IMR-90 (cell line): Measurements from ENCODE around the gene ATP6V0C. TPM values are rescaled to one million over a fixed set of nuclear protein-coding genes. Genes with fewer than 3 reads are reported as not detected.
"Not testable (repeated sequence)": the region's sequence is repeated elsewhere in the genome, so short reads cannot be mapped to it uniquely, and the experiment has no call there.

Source experiments
- ATAC-seq: fragments of 200-7000 bp; cut with Tn5 transposase; 2 replicates; pipeline ENCODE4 v1.9.1; 2020; ENCODE audit warnings: low read depth, mild to moderate bottlenecking, moderate library complexity
- BruUV-seq: library from RNA; stranded (reverse); fragments of 400-500 nt; replicated peaks from 2 replicates; lab custom pipeline; 2021; lab: Mats Ljungman, UMichigan
- CTCF ChIA-PET: fragments of 300-600 bp; formaldehyde crosslinking; extraction: SDS; loops from one replicate; lab custom pipeline; 2021; ENCODE audit warnings: antibody characterized with exemption; lab: Yijun Ruan, JAX
- POLR2A ChIA-PET: fragments of 300-600 bp; sonication (Branson Sonifier 250); formaldehyde crosslinking; loops from one replicate; lab custom pipeline; 2022; ENCODE audit warnings: antibody characterized with exemption; ENCODE audit not compliant: unreplicated experiment; lab: Charles Lee
- DNase-seq: peaks from one replicate; pipeline ENCODE4 v3.0.0; 2013
- H2AFZ ChIP-seq: replicated peaks from 2 replicates; pipeline ENCODE3; 2013; ENCODE audit warnings: low read length, mild to moderate bottlenecking; ENCODE audit not compliant: poor library complexity
- H2AK5ac ChIP-seq: 2 replicates; pipeline ENCODE4 v1.6.1; 2013; ENCODE audit warnings: low read depth, low read length, inconsistent platforms
- H2AK9ac ChIP-seq: replicated peaks from 2 replicates; pipeline ENCODE3; 2013; ENCODE audit warnings: mild to moderate bottlenecking, low read depth, low read length, moderate library complexity; ENCODE audit not compliant: poor library complexity
- H2BK120ac ChIP-seq: 2 replicates; pipeline ENCODE4 v1.6.1; 2013; ENCODE audit warnings: low read depth, low read length, inconsistent platforms
- H2BK15ac ChIP-seq: 3 replicates; pipeline ENCODE4 v1.6.1; 2013; ENCODE audit warnings: low read depth, low read length, inconsistent platforms
- H2BK20ac ChIP-seq: 2 replicates; pipeline ENCODE4 v1.6.1; 2013; ENCODE audit warnings: low read depth, mild to moderate bottlenecking, inconsistent platforms, low read length, moderate library complexity
- H2BK5ac ChIP-seq: 2 replicates; pipeline ENCODE4 v1.6.1; 2013; ENCODE audit warnings: mild to moderate bottlenecking, low read depth, low read length, inconsistent platforms; ENCODE audit not compliant: poor library complexity, severe bottlenecking
- H3K14ac ChIP-seq: replicated peaks from 2 replicates; pipeline ENCODE4 v1.6.1; 2013; ENCODE audit warnings: low read depth, low read length, inconsistent platforms
- H3K18ac ChIP-seq: 2 replicates; pipeline ENCODE4 v1.6.1; 2013; ENCODE audit warnings: low read depth, low read length, control low read depth
- H3K23ac ChIP-seq: 2 replicates; pipeline ENCODE4 v1.6.1; 2013; ENCODE audit warnings: low read depth, low read length, inconsistent platforms
- H3K27ac ChIP-seq: 2 replicates; pipeline ENCODE4 v1.5.1; 2013; ENCODE audit warnings: mild to moderate bottlenecking, control low read depth, low read length; ENCODE audit not compliant: insufficient read depth
- H3K27me3 ChIP-seq: 2 replicates; pipeline ENCODE4 v1.6.1; 2013; ENCODE audit warnings: low read length; ENCODE audit not compliant: control insufficient read depth, insufficient read depth
- H3K36me3 ChIP-seq: 2 replicates; pipeline ENCODE4 v1.6.1; 2013; ENCODE audit warnings: low read length, mixed read lengths; ENCODE audit not compliant: control insufficient read depth, insufficient read depth
- H3K4ac ChIP-seq: 2 replicates; pipeline ENCODE4 v1.6.1; 2013; ENCODE audit warnings: low read depth, low read length, inconsistent platforms
- H3K4me1 ChIP-seq: 2 replicates; pipeline ENCODE4 v1.6.1; 2013; ENCODE audit warnings: low read length, mixed read lengths; ENCODE audit not compliant: control insufficient read depth, insufficient read depth
- H3K4me2 ChIP-seq: 2 replicates; pipeline ENCODE4 v1.6.1; 2013; ENCODE audit warnings: low read depth, mild to moderate bottlenecking, control low read depth, low read length, moderate library complexity
- H3K4me3 ChIP-seq: 2 replicates; pipeline ENCODE4 v1.5.1; 2013; ENCODE audit warnings: low read depth, mild to moderate bottlenecking, control low read depth, low read length, moderate library complexity; ENCODE audit not compliant: insufficient read depth
- H3K56ac ChIP-seq: 2 replicates; pipeline ENCODE4 v1.6.1; 2013; ENCODE audit warnings: low read length, inconsistent platforms; ENCODE audit not compliant: insufficient read depth; ENCODE audit errors: extremely low read depth
- H3K79me1 ChIP-seq, 2 experiments: 2 replicates each; pipeline ENCODE4 v1.6.1; 2013; ENCODE audit warnings: low read length in 2 of 2, inconsistent platforms in 1 of 2, low read depth in 1 of 2
- H3K9ac ChIP-seq: 2 replicates; pipeline ENCODE4 v1.6.1; 2013; ENCODE audit warnings: low read depth, low read length, control low read depth
- H3K9me1 ChIP-seq: 2 replicates; pipeline ENCODE4 v1.6.1; 2013; ENCODE audit warnings: low read length, inconsistent platforms; ENCODE audit not compliant: insufficient read depth
- H3K9me3 ChIP-seq: 2 replicates; pipeline ENCODE4 v1.6.1; 2013; ENCODE audit warnings: low read length; ENCODE audit not compliant: control insufficient read depth, insufficient read depth
- H4K20me1 ChIP-seq: 2 replicates; pipeline ENCODE4 v1.6.1; 2013; ENCODE audit warnings: low read length, inconsistent platforms; ENCODE audit not compliant: insufficient read depth
- H4K5ac ChIP-seq: 2 replicates; pipeline ENCODE4 v1.6.1; 2013; ENCODE audit warnings: mild to moderate bottlenecking, low read depth, low read length, control low read depth
- H4K8ac ChIP-seq, 2 experiments: 2 replicates each; pipeline ENCODE4 v1.6.1; 2013; ENCODE audit warnings: low read depth in 2 of 2, low read length in 2 of 2, control low read depth in 1 of 2, inconsistent platforms in 1 of 2
- H4K91ac ChIP-seq: 2 replicates; pipeline ENCODE4 v1.6.1; 2013; ENCODE audit warnings: low read depth, low read length, inconsistent platforms; ENCODE audit not compliant: insufficient read depth
- WGBS, 2 experiments: methylation state at CpG; one replicate each; pipeline versions ENCODE4 v1.1.5 to v1.1.7; 2013; ENCODE audit warnings: missing lambda C conversion rate in 2 of 2; ENCODE audit not compliant: insufficient read length in 1 of 2; ENCODE audit errors: extremely low coverage in 2 of 2; 5-methylcytosine and 5-hydroxymethylcytosine counted together
- dilution Hi-C: fragments of 300-500 bp; cut with HindIII; formaldehyde crosslinking; loops from one replicate; pipeline ENCODE4 v1.14.3; 2018; ENCODE audit warnings: low sequenced_read_pairs; ENCODE audit not compliant: unreplicated experiment
- in situ Hi-C: fragments of 300-500 bp; cut with MboI; formaldehyde crosslinking; loops from 3 replicates; pipeline ENCODE4 v1.14.3; 2019; ENCODE audit warnings: low sequenced_read_pairs, inconsistent platforms, mixed read lengths
- intact Hi-C: fragments of 100-400 bp; cut with micrococcal nuclease; formaldehyde crosslinking; loops from 2 replicates; pipeline ENCODE4 v1.10.0; 2022
- polyA plus RNA-seq, 3 experiments: library from polyadenylated mRNA; depleted of rRNA; stranded (reverse); fragments of >200 nt; gene quantifications; 2 replicates each; pipeline ENCODE4 v1.2.3, GENCODE V29; 2012; ENCODE audit warnings: low replicate concordance in 1 of 3
- total RNA-seq: library from RNA; depleted of rRNA; stranded (reverse); fragments of >200 nt; gene quantifications from 2 replicates; pipeline ENCODE4 v1.2.3, GENCODE V29; 2012

ATP6V0C gene
- total and polyA plus RNA-seq, 2 of the 4 experiments (the other 2 are of a cell fraction), result 8.4 to 107 TPM

DNA sequence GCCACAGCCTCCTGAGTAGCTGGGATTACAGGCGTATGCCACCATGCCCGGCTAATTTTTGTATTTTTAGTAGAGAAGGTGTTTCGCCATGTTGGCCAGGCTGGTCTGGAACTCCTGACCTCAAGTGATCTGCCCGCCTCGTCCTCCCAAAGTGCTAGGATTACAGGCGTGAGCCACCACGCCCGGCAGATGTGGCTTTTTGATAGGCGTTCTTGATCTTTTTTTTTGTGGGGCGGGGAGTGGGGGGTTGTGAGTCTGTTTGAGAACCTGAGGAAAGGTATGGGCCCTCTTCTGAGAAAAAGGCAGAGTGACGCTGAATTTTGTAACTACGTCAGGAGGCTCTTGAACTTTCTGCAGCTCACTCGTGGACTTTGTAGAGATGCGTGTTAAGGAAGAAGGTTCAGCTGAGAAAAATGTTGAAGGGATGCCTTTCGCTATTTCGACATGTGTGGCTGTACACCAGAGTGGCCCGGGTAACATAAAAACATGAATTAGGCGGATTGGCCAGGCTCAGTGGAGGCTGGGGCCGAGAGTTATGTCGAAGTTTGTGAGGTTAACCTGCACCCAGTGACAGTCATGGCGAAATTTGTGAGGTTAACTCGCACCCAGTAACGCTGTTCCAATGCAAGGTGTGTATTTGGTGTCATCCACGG lies 25.6 kb downstream of the ATP6V0C start:
- H3K36me3 ChIP-seq, H3K9ac ChIP-seq, H3K4me3 ChIP-seq, dilution Hi-C loops, H3K4ac ChIP-seq, POLR2A ChIA-PET, H2AFZ ChIP-seq, CTCF ChIA-PET, H3K27me3 ChIP-seq, H2AK5ac ChIP-seq, H4K5ac ChIP-seq, H3K14ac ChIP-seq, H2BK15ac ChIP-seq, DNase-seq, in situ Hi-C loops, H4K8ac ChIP-seq, H3K18ac ChIP-seq, H2BK5ac ChIP-seq, H2BK20ac ChIP-seq, H4K91ac ChIP-seq, intact Hi-C loops, H3K9me3 ChIP-seq, H3K4me2 ChIP-seq, H3K27ac ChIP-seq, H2BK120ac ChIP-seq, ATAC-seq, H3K56ac ChIP-seq: not testable (repeated sequence)
- Histone ChIP-seq H3K9me1 (peaks cover 14% of the 10 kb centered on the region), H3K79me1 (peaks cover 4 to 33% of the 10 kb centered on the region in 2 experiments; a peak in 3 of 4 replicates), H2AK9ac (peak overlapping the region; percentile 81), H4K20me1 (peaks cover 42% of the 10 kb centered on the region), H3K4me1 (peaks cover 12% of the 10 kb centered on the region), H3K23ac (peak overlapping the region; percentile 66; the same call in 1 of the 2 replicates)
- 92% methylated on average over 18 of the region's 24 CpGs; no CpG with 5 or more reads in 1 of the 2 experiments for WGBS, 2 experiments
- BruUV-seq, result TSS peak; percentile 16
